Neural progenitor cell (in vitro differentiated cells): ENCODE results near the gene ACAD9.

Experiments used
- EZH2 ChIP-seq: fragments of 200-600 bp; sonication (generic); IDR thresholded peaks from 2 replicates; pipeline ENCODE4 v1.6.1; 2017; ENCODE audit warnings: antibody characterized with exemption, mild to moderate bottlenecking, moderate library complexity
- TF ChIP-seq, protein P1 (sequence below): fragments of 200-600 bp; sonication (generic); IDR thresholded peaks from 2 replicates; pipeline ENCODE4 v1.5.1; 2017; ENCODE audit warnings: antibody characterized with exemption, mild to moderate bottlenecking

DNA sequence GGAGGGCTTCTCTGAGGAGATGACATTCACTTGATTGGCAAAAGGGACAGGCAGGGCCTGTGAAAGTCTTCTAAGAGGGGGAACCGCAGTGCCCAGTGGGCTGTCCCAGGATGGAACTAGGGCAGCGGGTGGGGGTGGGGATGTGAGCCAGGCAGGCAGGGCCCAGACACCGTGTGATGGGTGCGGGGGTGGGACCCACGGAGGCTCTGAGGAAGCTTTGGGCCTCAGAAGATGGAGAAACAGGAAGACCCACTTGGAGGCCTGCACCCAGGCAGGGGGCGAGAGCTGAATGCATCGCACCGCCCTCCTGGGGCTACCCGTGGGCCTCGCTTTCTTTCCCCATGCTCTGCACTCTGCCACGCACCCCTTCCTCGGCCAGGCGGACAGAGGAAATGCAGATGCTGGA, 32.9 kb upstream of the ACAD9 start:
- TF ChIP-seq, protein P1, sequence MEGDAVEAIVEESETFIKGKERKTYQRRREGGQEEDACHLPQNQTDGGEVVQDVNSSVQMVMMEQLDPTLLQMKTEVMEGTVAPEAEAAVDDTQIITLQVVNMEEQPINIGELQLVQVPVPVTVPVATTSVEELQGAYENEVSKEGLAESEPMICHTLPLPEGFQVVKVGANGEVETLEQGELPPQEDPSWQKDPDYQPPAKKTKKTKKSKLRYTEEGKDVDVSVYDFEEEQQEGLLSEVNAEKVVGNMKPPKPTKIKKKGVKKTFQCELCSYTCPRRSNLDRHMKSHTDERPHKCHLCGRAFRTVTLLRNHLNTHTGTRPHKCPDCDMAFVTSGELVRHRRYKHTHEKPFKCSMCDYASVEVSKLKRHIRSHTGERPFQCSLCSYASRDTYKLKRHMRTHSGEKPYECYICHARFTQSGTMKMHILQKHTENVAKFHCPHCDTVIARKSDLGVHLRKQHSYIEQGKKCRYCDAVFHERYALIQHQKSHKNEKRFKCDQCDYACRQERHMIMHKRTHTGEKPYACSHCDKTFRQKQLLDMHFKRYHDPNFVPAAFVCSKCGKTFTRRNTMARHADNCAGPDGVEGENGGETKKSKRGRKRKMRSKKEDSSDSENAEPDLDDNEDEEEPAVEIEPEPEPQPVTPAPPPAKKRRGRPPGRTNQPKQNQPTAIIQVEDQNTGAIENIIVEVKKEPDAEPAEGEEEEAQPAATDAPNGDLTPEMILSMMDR: no peak
- TF ChIP-seq EZH2: no peak
